Keratinocyte (primary cell): Measurements from ENCODE around the gene KIR2DL1. TPM values are rescaled to one million over a fixed set of nuclear protein-coding genes. Genes with fewer than 3 reads are reported as not detected.
"Not testable (repeated sequence)": the region's sequence is repeated elsewhere in the genome, so short reads cannot be mapped to it uniquely, and the experiment has no call there.

Experiments used
- DNase-seq: peaks from one replicate; pipeline ENCODE4 v3.0.0-alpha.2; 2011; ENCODE audit warnings: low read depth, missing footprints, low spot score
- FAIRE-seq: peaks from 2 replicates; lab custom pipeline; 2011; peaks lifted over from hg19 to GRCh38; lab: Jason Lieb, UNC
- H2AFZ ChIP-seq: 2 replicates; pipeline ENCODE4 v1.6.0; 2012; ENCODE audit warnings: low read length, control low read depth, inconsistent platforms; ENCODE audit not compliant: control insufficient read depth
- H3K27ac ChIP-seq: 2 replicates; pipeline ENCODE4 v1.5.1; 2011; ENCODE audit warnings: low read length; ENCODE audit not compliant: control insufficient read depth, insufficient read depth
- H3K27me3 ChIP-seq: 3 replicates; pipeline ENCODE4 v1.6.0; 2011; ENCODE audit warnings: low read length; ENCODE audit not compliant: control insufficient read depth, insufficient read depth; ENCODE audit errors: extremely low read depth
- H3K36me3 ChIP-seq, 2 experiments: 2 replicates in 1 of 2; 3 replicates in 1 of 2; pipeline ENCODE4 v1.5.1; 2011; ENCODE audit warnings: low read length in 2 of 2, mild to moderate bottlenecking in 1 of 2; ENCODE audit not compliant: control insufficient read depth in 2 of 2, insufficient read depth in 2 of 2; ENCODE audit errors: extremely low read depth in 1 of 2
- H3K4me1 ChIP-seq: 3 replicates; pipeline ENCODE4 v1.5.1; 2011; ENCODE audit warnings: low read length; ENCODE audit not compliant: control insufficient read depth, insufficient read depth; ENCODE audit errors: extremely low read depth
- H3K4me2 ChIP-seq: 3 replicates; pipeline ENCODE4 v1.6.0; 2011; ENCODE audit warnings: low read depth, low read length; ENCODE audit not compliant: control insufficient read depth, insufficient read depth; ENCODE audit errors: extremely low read depth
- H3K4me3 ChIP-seq, 3 experiments: fragments of 200-600 bp in 1 of 3; sonication (generic) in 1 of 3; 2 replicates in 2 of 3; 3 replicates in 1 of 3; pipeline ENCODE4 v1.5.1; 2011 to 2016; ENCODE audit warnings: low read length in 3 of 3, mild to moderate bottlenecking in 3 of 3, control low read depth in 2 of 3, inconsistent platforms in 1 of 3, low read depth in 1 of 3, mixed read lengths in 1 of 3, mixed run types in 1 of 3, moderate library complexity in 1 of 3; ENCODE audit not compliant: control insufficient read depth in 2 of 3, insufficient read depth in 2 of 3; ENCODE audit errors: extremely low read depth in 1 of 3
- H3K79me2 ChIP-seq: 2 replicates; pipeline ENCODE4 v1.6.0; 2012; ENCODE audit warnings: low read length; ENCODE audit not compliant: control insufficient read depth, insufficient read depth
- H3K9ac ChIP-seq: 3 replicates; pipeline ENCODE4 v1.6.0; 2011; ENCODE audit warnings: low read length; ENCODE audit not compliant: control insufficient read depth, insufficient read depth; ENCODE audit errors: extremely low read depth
- H3K9me1 ChIP-seq: 3 replicates; pipeline ENCODE4 v1.6.0; 2011; ENCODE audit warnings: low read length; ENCODE audit not compliant: control insufficient read depth, insufficient read depth; ENCODE audit errors: extremely low read depth
- H3K9me3 ChIP-seq: 2 replicates; pipeline ENCODE4 v1.5.1; 2012; ENCODE audit warnings: low read depth, low read length; ENCODE audit not compliant: control insufficient read depth
- H4K20me1 ChIP-seq: 3 replicates; pipeline ENCODE4 v1.6.0; 2011; ENCODE audit warnings: low read length; ENCODE audit not compliant: control insufficient read depth, insufficient read depth; ENCODE audit errors: extremely low read depth
- dilution Hi-C: fragments of 300-500 bp; cut with MboI; formaldehyde crosslinking; loops from one replicate; pipeline ENCODE4 v1.7.0; 2020; ENCODE audit warnings: low sequenced_read_pairs; ENCODE audit not compliant: extremely low pct_ligation_motif_present
- polyA plus RNA-seq, 5 experiments: library from polyadenylated mRNA; depleted of rRNA in 3 of 5; stranded (reverse) in 3 of 5; stranded (forward) in 1 of 5; unstranded in 1 of 5; fragments of >200 nt; gene quantifications; 1 replicate in 1 of 5; 2 replicates in 3 of 5; 3 replicates in 1 of 5; pipeline versions ENCODE4 v1.2.1 to v1.2.3, GENCODE V29; 2011 to 2012; ENCODE audit warnings: missing spikeins in 2 of 5, low read depth in 1 of 5, low replicate concordance in 1 of 5
- small RNA-seq, 3 experiments: library from RNA; depleted of rRNA; stranded (forward); fragments of <200 nt; gene quantifications; one replicate each; pipeline ENCODE3, GENCODE V24; 2012; ENCODE audit warnings: low read depth in 3 of 3, low replicate concordance in 1 of 3; ENCODE audit not compliant: insufficient read length in 3 of 3

Gene KIR2DL1
- polyA plus RNA-seq, 1 donor (not counting 4 experiments of a cell fraction or from before 2014, with no cell fraction given) = not detected

DNA sequence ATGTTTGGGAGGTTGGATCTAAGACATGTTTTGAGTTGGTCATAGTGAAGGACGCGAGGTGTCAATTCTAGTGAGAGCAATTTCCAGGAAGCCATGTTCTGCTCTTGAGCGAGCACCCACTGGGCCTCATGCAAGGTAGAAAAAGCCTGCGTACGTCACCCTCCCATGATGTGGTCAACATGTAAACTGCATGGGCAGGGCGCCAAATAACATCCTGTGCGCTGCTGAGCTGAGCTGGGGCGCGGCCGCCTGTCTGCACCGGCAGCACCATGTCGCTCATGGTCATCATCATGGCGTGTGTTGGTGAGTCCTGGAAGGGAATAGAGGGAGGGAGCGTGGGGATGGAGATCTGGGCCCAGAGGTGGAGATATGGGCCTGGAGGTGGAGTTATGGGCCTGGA, 62.9 kb downstream of the KIR2DL1 start, which contains the start of gene KIR2DS4:
TSS of gene KIR2DS4 (plus strand) at position 181 of the 400 bp plus-strand sequence.
- H3K4me3 ChIP-seq, H3K27me3 ChIP-seq, H3K9me1 ChIP-seq, H3K9me3 ChIP-seq, H2AFZ ChIP-seq, H4K20me1 ChIP-seq, DNase-seq, H3K4me1 ChIP-seq, H3K4me2 ChIP-seq, H3K36me3 ChIP-seq, H3K27ac ChIP-seq, FAIRE-seq, H3K9ac ChIP-seq, H3K79me2 ChIP-seq, dilution Hi-C loops: not testable (repeated sequence)

Small RNA genes within 50 kb of the gene (small RNA-seq; reads per million reads assigned to genes)
- 0 reads per million in 3 experiments for gene KIR3DP1

Other genes starting within 250 kb of the KIR2DL1 start
- gene LILRA2, start 196.0 kb upstream of the KIR2DL1 start, polyA plus RNA-seq = not detected in 3 replicates
- gene LILRA1, start 176.2 kb upstream of the KIR2DL1 start, polyA plus RNA-seq = not detected in 3 replicates
- gene LILRB1, start 139.3 kb upstream of the KIR2DL1 start, polyA plus RNA-seq = not detected in 3 replicates
- not detected in 3 replicates for gene LILRB4, start 106.8 kb upstream of the KIR2DL1 start, polyA plus RNA-seq
- gene KIR3DL3, start 45.4 kb upstream of the KIR2DL1 start, polyA plus RNA-seq = not detected in 3 replicates
- not detected in 3 replicates for gene KIR2DL3, start 31.3 kb upstream of the KIR2DL1 start, polyA plus RNA-seq
- gene KIR2DL4, start 33.8 kb downstream of the KIR2DL1 start, polyA plus RNA-seq = not detected in 3 replicates
- gene KIR3DL1, start 46.7 kb downstream of the KIR2DL1 start, polyA plus RNA-seq = not detected in 3 replicates
- gene KIR2DS4, start 62.9 kb downstream of the KIR2DL1 start, polyA plus RNA-seq = not detected in 3 replicates
- not detected in 3 replicates for gene KIR3DL2, start 80.7 kb downstream of the KIR2DL1 start, polyA plus RNA-seq
- not detected in 3 replicates for gene FCAR, start 104.4 kb downstream of the KIR2DL1 start, polyA plus RNA-seq
- not detected in 3 replicates for gene NCR1, start 136.4 kb downstream of the KIR2DL1 start, polyA plus RNA-seq
- gene NLRP7, start 177.7 kb downstream of the KIR2DL1 start, polyA plus RNA-seq = 0.03 TPM in 1 of 3 replicates, not detected in the others
- 56.7 to 57.6 TPM (median 56.7 TPM) in 3 replicates for gene NLRP2, start 196.6 kb downstream of the KIR2DL1 start, polyA plus RNA-seq